ENCODE data around the gene ANO10.
"Not testable (repeated sequence)": the region's sequence is repeated elsewhere in the genome, so short reads cannot be mapped to it uniquely, and the experiment has no call there.

The ANO10 gene

GRCh38 chr3:43621656-43622432 lies at the start of gene ANO10:
TSS of gene ANO10 (minus strand) at chr3:43622011. CDS start at chr3:43605852, 16,159 bp downstream.
- DNase-seq: peak; percentile 95

GRCh38 chr3:43670635-43671522 lies 49.1 kb upstream of the ANO10 start:
- no peak for DNase-seq

- DNase-seq: not testable (repeated sequence)
These were observed 43.2 kb upstream of the ANO10 start for GRCh38 chr3:43665011-43665410.

- not testable (repeated sequence) for DNase-seq
These were observed 39.6 kb upstream of the ANO10 start for GRCh38 chr3:43661376-43661775.

- no peak for DNase-seq
These were observed 37.6 kb upstream of the ANO10 start for GRCh38 chr3:43659250-43659880.

GRCh38 chr3:43656390-43656789 lies 34.6 kb upstream of the ANO10 start:
- DNase-seq: not testable (repeated sequence)

GRCh38 chr3:43650345-43650744 lies 28.5 kb upstream of the ANO10 start:
- DNase-seq: no peak

- no peak for DNase-seq
These were observed 27.7 kb upstream of the ANO10 start for GRCh38 chr3:43649365-43649968.

- no peak for DNase-seq
These were observed 27.1 kb upstream of the ANO10 start for GRCh38 chr3:43648957-43649356.

- DNase-seq: no peak
These were observed 25.7 kb upstream of the ANO10 start for GRCh38 chr3:43647331-43648166.

- no peak for DNase-seq
These were observed 22.6 kb upstream of the ANO10 start for GRCh38 chr3:43644443-43644842.

GRCh38 chr3:43641306-43642114 lies 19.7 kb upstream of the ANO10 start:
- no peak for DNase-seq

- DNase-seq: no peak
These were observed 18.9 kb upstream of the ANO10 start for GRCh38 chr3:43640681-43641080.

- peak; percentile 40 for DNase-seq
These were observed 17.0 kb upstream of the ANO10 start for GRCh38 chr3:43638594-43639447.

- no peak for DNase-seq
These were observed 15.9 kb upstream of the ANO10 start for GRCh38 chr3:43637702-43638101.

GRCh38 chr3:43632986-43633385 lies 11.2 kb upstream of the ANO10 start:
- no peak for DNase-seq

- no peak for DNase-seq
These were observed 10.5 kb upstream of the ANO10 start for GRCh38 chr3:43632269-43632733.

GRCh38 chr3:43629741-43630140 lies 7.9 kb upstream of the ANO10 start:
- no peak for DNase-seq

- DNase-seq: no peak
These were observed 7.4 kb upstream of the ANO10 start for GRCh38 chr3:43629257-43629656.

- DNase-seq: no peak
These were observed 5.5 kb upstream of the ANO10 start for GRCh38 chr3:43627360-43627759.

Measured in CD4-positive, alpha-beta T cell treated with Interleukin-15 for 1 hour (primary cell).